ENCODE measurements around the gene CES2. TPM values are rescaled to one million over a fixed set of nuclear protein-coding genes. Genes with fewer than 3 reads are reported as not detected.

The CES2 gene
- polyA plus RNA-seq, 1 of the 3 experiments (the other 2 are of a cell fraction) = 33.1 TPM

DNA sequence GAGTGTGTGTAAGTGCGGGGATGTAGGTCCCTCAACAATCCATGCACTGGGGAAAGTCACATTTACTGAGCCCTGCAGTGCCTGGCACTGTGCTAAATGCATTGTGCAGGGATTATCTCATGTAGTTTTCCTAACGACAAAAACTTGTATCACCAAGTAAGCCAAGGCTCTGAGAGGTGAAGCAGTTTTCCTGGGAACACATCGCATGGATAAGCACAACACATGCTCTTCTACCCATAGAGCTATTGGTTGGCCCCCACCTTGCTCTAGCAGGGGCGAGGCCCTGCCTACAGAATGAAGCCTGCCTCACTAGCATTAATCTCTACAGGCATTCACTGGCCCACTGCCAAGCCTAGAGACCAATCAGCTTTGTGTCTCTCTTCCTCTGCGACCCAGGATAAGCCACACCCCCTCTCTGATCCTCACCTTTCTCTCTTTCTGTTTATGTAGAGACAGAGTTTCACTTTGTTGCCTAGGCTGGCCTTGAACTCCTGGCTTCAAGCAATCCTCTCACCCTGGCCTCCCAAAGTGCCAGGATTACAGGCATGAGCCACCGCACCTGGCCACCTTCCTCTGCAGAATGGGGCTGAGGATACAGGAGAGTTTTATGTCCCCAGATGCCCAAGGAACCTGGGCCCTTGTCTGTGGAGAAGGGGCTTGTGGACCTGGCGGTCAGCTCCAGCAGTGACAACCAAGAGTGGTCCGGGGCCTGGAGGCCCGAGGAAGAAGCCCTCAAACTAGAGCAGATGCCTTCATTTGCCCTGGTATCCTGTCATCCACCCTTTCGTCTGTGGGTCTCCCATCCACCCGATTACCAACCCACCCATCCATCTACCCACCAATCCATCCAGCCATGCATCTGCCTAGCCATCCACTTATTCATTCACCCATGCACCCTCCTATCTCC is 29.4 kb upstream of the CES2 start:
- no peak for TF ChIP-seq SIN3A (IDR thresholded peaks at IDR 0.05; ENCODE audit: borderline replicate concordance, low read depth, low read length)
- TF ChIP-seq GABPA (IDR thresholded peaks at IDR 0.05; ENCODE audit: low read depth) = no peak
- no peak for TF ChIP-seq YY1 (IDR thresholded peaks at IDR 0.05; ENCODE audit: low read depth)
- TF ChIP-seq TEAD4 (IDR thresholded peaks at IDR 0.05; ENCODE audit: borderline replicate concordance, insufficient read depth) = no peak
- TF ChIP-seq MXI1 (IDR thresholded peaks at IDR 0.05; ENCODE audit: low read depth, low read length) = no peak
- no peak for TF ChIP-seq JUND (IDR thresholded peaks at IDR 0.05)
- no peak for TF ChIP-seq PBX3 (IDR thresholded peaks at IDR 0.05)
- TF ChIP-seq FOSL2 (IDR thresholded peaks at IDR 0.05; ENCODE audit: borderline replicate concordance, low read depth) = no peak
- no peak for TF ChIP-seq EZH2phosphoT487 (IDR thresholded peaks at IDR 0.05; ENCODE audit: borderline replicate concordance, low read depth)
- TF ChIP-seq, protein P1, sequence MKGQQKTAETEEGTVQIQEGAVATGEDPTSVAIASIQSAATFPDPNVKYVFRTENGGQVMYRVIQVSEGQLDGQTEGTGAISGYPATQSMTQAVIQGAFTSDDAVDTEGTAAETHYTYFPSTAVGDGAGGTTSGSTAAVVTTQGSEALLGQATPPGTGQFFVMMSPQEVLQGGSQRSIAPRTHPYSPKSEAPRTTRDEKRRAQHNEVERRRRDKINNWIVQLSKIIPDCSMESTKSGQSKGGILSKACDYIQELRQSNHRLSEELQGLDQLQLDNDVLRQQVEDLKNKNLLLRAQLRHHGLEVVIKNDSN (IDR thresholded peaks at IDR 0.05; ENCODE audit: borderline replicate concordance, low read depth) = no peak
- TF ChIP-seq MAX (IDR thresholded peaks at IDR 0.05; ENCODE audit: low read depth) = no peak
- TF ChIP-seq RAD21 (IDR thresholded peaks at IDR 0.05; ENCODE audit: low read length) = no peak
- no peak for TF ChIP-seq NFIC (IDR thresholded peaks at IDR 0.05; ENCODE audit: borderline replicate concordance)
- no peak for TF ChIP-seq REST (IDR thresholded peaks at IDR 0.05; ENCODE audit: low read depth, low read length)
- TF ChIP-seq ELF1 (IDR thresholded peaks at IDR 0.05) = no peak
- TF ChIP-seq, protein P2, sequence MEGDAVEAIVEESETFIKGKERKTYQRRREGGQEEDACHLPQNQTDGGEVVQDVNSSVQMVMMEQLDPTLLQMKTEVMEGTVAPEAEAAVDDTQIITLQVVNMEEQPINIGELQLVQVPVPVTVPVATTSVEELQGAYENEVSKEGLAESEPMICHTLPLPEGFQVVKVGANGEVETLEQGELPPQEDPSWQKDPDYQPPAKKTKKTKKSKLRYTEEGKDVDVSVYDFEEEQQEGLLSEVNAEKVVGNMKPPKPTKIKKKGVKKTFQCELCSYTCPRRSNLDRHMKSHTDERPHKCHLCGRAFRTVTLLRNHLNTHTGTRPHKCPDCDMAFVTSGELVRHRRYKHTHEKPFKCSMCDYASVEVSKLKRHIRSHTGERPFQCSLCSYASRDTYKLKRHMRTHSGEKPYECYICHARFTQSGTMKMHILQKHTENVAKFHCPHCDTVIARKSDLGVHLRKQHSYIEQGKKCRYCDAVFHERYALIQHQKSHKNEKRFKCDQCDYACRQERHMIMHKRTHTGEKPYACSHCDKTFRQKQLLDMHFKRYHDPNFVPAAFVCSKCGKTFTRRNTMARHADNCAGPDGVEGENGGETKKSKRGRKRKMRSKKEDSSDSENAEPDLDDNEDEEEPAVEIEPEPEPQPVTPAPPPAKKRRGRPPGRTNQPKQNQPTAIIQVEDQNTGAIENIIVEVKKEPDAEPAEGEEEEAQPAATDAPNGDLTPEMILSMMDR (IDR thresholded peaks at IDR 0.05) = no peak
- no peak for TF ChIP-seq TAF1 (IDR thresholded peaks at IDR 0.05; ENCODE audit: borderline replicate concordance, low read depth, low read length)
- Histone ChIP-seq H3K36me3 (replicated peaks in 1 of 2; ENCODE audit: control insufficient read depth in 1 of 2, insufficient read depth in 2 of 2, low read length in 1 of 2) (no peaks in the 10 kb centered on the region), H3K4me3 (ENCODE audit: low read depth in 2 of 2, low read length in 1 of 2) (no peak overlapping the region), H3K9ac (no peak overlapping the region), H3K4me1 (ENCODE audit: control insufficient read depth in 1 of 2, insufficient read depth in 2 of 2, low read depth in 1 of 2, low read length in 1 of 2) (peaks cover 2% of the 10 kb centered on the region in 2 experiments; a peak in 2 of 4 replicates), H4K20me1 (ENCODE audit: insufficient read depth) (no peaks in the 10 kb centered on the region), H3K27ac (ENCODE audit: low read depth in 2 of 2, low read length in 1 of 2) (no peak overlapping the region), H3K9me3 (no peaks in the 10 kb centered on the region), H3K27me3 (ENCODE audit: insufficient read depth) (no peaks in the 10 kb centered on the region), H3K79me2 (ENCODE audit: insufficient read depth) (no peaks in the 10 kb centered on the region), H3K4me2 (no peak overlapping the region), H3F3A (replicated peaks; ENCODE audit: insufficient read depth) (no peaks in the 10 kb centered on the region), H2AFZ (ENCODE audit: low read depth) (no peak overlapping the region), H3K9me2 (no peaks in the 10 kb centered on the region)
- peak; percentile 41 for DNase-seq
- ChIA-PET CTCF (interaction anchor here (0.8 to 4.9 kb wide), 6 partner anchors 10 to 249 kb away, joined by 3 to 41 read pairs (median 3); partner anchors contain the start of genes CDH16, CIAO2B and NAE1), POLR2A (no interaction called here)
- 78% methylated on average over 10 of the region's 11 CpGs for WGBS (ENCODE audit: low lambda C conversion rate)

Data from SK-N-SH (cell line).